LoVo (cell line): ENCODE measurements around the gene PHACTR3.
A peak's percentile ranks its signal among the peaks of the same experiment; 100 is the strongest.

Experiments
- DNase-seq: peaks from one replicate; pipeline ENCODE4 v3.0.0-alpha.2; 2016; ENCODE audit warnings: low spot score

Gene PHACTR3

DNA sequence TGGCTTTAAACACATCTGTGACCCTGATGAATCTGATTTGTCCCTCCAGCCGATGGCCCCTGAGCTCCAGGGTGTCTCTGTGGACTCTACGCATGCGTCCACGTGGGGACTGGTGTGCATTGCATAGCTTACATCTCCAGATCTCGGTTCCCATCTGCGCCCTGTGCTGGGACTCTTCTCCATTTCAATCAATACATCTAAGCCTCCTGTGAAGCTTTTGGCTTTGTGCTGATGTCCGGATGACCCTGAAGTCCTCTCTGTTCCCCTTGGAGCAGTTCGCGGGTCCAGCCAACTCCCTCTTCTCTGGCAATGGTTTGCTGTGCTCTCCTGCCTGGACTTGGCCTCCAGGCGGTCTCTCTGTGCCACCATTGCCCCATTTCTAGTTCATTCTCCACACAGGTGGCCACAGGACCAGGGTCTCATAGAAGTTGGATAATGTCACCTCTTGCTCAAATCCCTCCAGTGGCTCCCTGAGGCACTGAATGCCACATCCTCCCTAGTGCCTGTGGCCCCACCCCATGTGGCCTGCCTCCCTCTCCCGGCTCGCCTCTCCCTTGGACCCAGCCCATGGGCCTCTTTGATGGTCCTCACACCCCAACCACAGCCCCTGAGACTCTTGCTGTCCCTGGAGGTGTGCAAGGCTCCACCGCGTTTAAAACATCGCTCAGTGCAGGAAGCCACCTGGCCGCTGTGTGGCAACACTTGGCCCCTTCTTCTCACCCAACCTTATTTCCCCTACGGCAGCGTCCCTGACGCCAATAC lies 173.7 kb downstream of the PHACTR3 start:
- no peak for DNase-seq

DNA sequence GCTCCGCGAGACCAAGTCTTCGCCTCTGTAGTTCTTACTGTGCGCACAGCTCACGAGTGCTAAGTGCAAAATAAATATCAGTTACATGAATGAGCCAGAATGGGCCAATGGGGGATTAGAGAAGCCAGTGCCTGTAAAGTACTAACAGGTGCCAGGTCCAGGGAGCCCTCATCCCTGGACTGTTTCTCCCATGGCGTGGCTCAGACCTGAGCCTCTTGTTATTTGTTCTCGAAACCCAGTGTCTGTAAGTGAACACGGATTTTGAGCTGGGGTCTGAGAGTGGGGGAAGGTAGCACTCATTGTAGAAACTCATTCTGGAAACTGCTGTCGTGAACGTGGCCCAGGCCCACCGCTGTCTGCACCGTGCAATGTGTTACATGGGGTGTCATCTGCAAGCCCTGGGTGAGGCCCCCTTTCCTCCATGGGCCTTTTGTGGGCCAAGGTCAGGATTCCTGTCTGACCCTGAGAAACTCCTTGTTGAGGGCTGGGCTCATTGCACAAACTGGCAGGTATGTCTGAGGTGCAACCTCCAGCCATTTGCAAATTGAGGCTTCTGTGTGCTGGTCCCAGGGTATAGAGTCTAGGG lies 174.4 kb downstream of the PHACTR3 start:
- DNase-seq: no peak

DNA sequence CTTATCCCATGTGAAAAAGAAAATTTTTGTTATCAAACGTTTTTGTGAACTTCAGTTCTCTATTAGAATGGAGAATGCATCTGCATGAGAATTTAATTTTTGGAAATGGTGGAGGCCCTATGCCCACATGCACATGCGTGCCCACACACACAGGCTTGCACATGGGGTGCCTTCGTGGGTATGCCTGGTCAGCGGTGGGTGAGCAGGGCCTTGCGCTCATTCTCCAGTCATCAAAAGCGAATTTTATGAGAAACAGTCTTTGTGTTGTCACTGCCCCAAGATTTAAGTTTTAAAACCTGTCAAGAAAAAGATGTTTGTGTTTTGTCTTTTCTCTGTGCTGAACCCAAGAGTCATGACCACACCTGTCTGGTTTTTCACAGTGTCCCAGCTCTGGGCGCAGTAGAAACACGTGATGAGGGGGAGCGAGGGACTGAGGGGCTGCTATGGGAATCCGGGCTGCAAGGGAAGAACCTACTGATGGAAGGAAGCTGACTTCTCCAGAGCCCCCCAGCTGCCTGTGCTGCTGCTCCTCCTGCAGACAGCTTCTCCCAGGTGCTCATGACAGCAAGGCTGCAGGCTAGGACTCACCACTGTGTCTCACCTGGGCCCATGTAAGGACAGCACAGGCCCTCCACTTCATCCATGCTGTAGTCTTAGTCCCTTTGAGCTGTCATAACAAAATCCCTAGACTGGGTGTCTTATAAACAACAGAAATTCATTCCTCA lies 175.5 kb downstream of the PHACTR3 start:
- no peak for DNase-seq

DNA sequence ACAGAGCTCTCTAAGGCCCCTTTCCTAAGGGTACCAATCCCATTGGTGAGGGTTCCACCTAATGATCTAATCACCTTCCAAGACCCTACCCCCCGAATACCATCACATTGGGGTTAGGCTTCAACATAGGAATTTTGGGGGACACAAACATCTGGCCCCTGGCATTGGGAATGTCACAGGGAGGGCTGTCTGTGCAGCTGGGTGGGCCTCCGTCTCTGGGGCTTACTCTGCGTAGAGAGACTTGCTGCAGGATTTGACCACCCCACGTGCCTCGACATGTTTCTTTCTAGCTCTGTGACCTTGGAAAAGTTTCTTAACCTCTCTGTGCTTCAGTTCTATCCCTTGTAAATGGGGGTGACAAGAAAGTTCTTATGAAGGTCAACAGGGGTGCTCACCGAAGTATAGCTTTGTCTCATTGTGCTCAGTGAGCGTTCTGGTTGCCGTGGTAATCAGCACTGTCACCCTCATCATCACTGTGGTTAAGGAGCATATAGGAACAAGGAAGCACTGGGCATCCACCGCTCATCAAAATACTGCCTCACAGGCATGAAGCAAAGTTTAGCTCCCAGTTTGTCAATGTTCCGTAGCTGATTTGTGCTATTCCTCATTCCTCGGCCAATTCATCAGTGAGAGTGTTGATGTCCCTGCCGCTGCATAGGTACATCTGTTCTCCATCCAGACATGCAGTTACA lies 176.3 kb downstream of the PHACTR3 start:
- no peak for DNase-seq

DNA sequence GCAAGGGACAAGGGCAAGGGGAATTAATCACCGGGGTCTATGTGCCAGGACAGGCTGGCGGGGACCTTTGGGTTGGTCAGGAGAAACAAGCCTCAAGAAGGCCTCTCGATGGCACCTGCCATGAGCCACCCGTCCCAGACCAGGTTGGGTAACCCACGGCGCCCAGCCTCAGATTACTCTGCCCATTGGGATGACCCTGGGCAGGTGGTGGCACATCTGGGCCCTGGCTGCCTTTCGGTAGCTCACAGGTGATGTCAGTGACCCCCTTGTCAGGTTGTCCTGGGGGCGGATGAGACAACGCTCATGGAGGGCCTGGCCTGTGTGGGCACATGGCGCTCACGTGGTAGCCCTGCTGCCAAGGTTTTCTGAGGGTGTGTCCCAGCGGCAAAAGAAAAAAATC lies 176.9 kb downstream of the PHACTR3 start:
- no peak for DNase-seq

DNA sequence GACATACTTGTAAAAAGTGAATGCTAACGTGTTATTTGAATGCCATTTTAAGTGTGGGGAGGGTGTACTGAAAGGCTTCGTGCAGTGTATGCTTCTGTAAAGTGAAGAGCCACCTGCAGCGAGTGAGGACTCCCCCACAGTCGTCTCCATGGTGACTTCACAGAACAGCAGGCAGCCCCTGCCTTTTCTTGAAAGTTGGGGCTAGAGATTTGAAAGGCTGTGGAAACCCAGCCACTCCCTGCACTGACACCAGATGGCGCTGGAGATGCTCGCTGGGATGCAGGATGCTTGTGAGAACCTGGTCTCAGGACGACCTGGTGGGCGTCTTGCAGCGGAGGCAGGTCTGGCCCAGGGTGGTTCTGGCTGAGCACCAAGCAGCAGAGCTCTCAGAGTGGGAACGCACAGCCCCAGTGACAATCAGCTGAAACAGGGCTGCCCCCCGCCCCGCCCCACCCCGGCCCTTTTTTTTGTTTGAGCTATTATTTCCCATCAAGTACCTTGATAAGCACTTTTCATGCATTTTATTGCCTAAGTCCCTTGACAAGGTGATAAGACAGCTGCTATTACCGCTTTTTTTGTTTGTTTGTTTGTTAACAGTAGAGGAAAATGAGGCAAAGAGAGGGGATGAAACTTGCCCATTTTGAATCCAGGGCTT lies 178.8 kb downstream of the PHACTR3 start:
- peak; percentile 43 for DNase-seq

DNA sequence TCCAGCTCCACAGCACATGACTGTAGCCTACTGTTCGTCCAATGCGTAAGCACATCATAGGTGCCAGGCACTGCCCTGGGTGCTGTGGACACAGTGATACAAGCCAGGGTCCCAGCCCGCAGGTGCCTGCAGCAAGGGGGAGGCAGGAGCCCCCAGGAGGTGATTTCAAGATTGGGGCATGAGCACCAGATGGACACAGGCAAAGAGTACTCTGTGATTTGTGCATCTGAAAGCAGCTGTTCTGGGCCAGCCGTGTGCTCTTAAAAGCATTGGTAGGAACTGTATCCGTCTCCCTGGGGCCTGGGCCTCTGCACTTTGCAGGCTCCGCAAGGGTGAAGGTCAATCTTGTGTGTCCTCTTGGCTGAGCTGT lies 179.3 kb downstream of the PHACTR3 start:
- no peak for DNase-seq

- no peak for DNase-seq
Measured at GRCh38 chr20:59784365-59784764, 180.0 kb downstream of the PHACTR3 start.

- no peak for DNase-seq
Measured at GRCh38 chr20:59784791-59785668, 180.7 kb downstream of the PHACTR3 start.

- no peak for DNase-seq
Measured at GRCh38 chr20:59785669-59785959, 181.3 kb downstream of the PHACTR3 start.

DNA sequence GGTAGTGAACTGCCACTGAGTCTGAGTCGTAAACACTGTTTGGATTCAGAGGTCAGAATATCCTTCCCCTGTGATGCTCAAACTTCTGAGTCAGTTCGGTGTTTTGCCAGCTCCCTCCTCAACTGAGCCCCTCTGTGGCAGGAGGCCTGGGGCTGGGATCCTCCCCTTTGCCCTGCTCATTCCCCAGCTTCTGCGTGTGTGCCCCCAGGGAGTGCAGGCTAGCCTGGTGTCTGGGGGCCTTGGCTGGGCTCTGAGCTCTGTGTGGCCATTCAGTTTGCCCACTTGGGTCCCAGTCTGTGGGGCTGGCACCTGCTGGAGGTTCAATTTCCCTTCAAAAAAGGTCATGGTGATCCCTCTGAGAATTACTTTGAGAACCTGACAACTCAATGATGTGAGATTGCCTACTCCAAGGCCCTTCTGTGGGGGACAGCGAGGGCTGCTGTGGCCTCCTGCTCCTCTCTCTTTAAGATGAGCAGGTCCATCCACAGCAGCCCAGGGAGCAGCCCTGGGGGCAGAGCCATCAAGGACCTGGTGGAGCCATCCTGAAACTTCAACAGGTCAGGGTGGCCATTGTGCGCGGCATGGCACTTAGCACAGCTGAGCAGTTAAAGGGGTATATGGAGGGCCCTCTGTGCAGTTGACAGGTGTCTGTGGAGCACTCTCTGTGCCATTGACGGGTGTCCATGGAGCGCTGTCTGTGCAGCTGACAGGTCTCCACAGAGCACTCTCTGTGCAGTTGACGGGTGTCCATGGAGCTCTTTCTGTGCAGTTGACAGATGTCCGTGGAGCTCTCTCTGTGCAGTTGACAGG lies 181.9 kb downstream of the PHACTR3 start:
- no peak for DNase-seq

GRCh38 chr20:59786801-59787537 lies 182.6 kb downstream of the PHACTR3 start:
- no peak for DNase-seq

- DNase-seq: no peak
Measured at GRCh38 chr20:59787538-59787890, 183.2 kb downstream of the PHACTR3 start.

- no peak for DNase-seq
Measured at GRCh38 chr20:59788196-59788735, 183.9 kb downstream of the PHACTR3 start.

GRCh38 chr20:59788811-59789397 lies 184.6 kb downstream of the PHACTR3 start:
- DNase-seq: no peak

- no peak for DNase-seq
Measured at GRCh38 chr20:59789686-59790085, 185.3 kb downstream of the PHACTR3 start.

DNA sequence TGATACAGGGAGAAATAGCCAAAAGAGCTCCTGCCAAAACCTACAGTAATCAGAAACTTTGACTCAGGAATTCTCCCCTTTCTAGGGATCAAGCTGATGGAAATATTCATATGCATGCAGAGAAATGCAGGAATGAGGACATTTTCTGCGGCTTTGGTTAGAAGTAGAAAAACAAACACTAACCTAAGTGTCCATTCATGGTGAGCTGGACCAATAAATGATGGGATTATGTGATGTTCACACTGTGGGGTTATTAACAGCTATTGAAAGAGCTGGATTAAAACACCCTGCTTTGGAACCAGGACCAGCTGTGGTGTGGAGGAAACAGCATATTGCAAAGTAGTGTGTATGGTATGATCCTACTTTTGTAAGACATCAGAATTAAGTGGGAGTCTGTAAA lies 186.0 kb downstream of the PHACTR3 start:
- DNase-seq: no peak

DNA sequence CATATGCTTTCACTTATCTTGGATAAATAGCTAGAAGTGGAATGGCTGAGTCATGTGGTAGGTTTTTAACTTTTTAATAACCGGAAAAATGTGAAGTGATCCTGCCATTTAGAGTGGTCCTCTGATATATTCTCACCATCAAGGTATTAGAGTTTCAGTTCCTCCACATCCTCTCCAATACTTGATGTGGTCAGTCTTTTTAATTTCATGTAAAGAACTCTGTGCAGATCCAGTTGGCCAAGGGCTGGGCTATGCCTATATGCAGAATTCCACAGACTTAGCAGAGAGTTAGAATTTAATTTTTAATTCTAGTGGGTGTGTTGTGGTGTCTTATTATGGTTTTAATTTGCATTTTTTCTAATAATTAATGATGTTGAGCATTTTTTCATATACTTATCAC lies 188.0 kb downstream of the PHACTR3 start:
- DNase-seq: no peak

DNA sequence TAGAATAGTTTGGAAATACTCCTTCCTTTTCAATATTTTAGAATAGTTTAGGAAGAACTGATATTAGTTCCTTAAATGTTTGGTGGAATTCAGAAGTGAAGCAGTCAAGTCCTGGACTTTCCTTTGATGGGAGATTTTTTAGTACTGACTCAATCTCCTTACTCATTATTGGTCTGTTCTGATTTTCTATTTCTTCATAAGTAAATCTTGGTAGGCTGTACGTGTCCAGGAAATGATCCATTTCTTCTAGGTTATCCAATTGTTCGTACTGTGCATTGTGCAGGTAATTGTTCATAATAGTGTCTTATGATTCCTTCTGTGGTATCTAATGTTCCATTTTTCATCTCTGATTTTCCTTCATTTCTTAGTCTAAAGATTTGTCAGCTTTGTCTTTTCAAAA lies 190.2 kb downstream of the PHACTR3 start:
- DNase-seq: no peak
